ENCODE data around the gene CCR9. TPM values are rescaled to one million over a fixed set of nuclear protein-coding genes. Genes with fewer than 3 reads are reported as not detected.

CCR9 gene
- total RNA-seq, 1 donor from 2014 or later = not detected

GRCh38 chr3:45895686-45896468, 9.5 kb downstream of the CCR9 start:
- Histone ChIP-seq H3K9me3 (no peaks in the 10 kb centered on the region), H3K27ac (no peak overlapping the region), H3K27me3 (no peaks in the 10 kb centered on the region), H3K4me3 (no peak overlapping the region), H3K4me1 (no peaks in the 10 kb centered on the region), H3K36me3 (no peaks in the 10 kb centered on the region)
- no peak for TF ChIP-seq CTCF (IDR thresholded peaks at IDR 0.05)
- intact Hi-C loops (cut with DNase I) = no loop called here
- DNase-seq (no peak), ATAC-seq (no peak)

GRCh38 chr3:45896956-45897355, 10.6 kb downstream of the CCR9 start:
- no peak for DNase-seq
- ATAC-seq = no peak
- Histone ChIP-seq H3K4me3 (no peak overlapping the region), H3K36me3 (no peaks in the 10 kb centered on the region), H3K4me1 (no peaks in the 10 kb centered on the region), H3K27me3 (no peaks in the 10 kb centered on the region), H3K27ac (no peak overlapping the region), H3K9me3 (no peaks in the 10 kb centered on the region)
- intact Hi-C loops (cut with DNase I) = no loop called here
- TF ChIP-seq CTCF (IDR thresholded peaks at IDR 0.05) = no peak

- H3K36me3 ChIP-seq = no peaks in the 10 kb centered on the region
Observed at GRCh38 chr3:45904931-45905330, 18.6 kb downstream of the CCR9 start.

GRCh38 chr3:45905755-45906154, 19.4 kb downstream of the CCR9 start:
- intact Hi-C loops (cut with DNase I) = no loop called here

More at GRCh38 chr3:45904931-45905330, 18.6 kb downstream of the CCR9 start:
- Histone ChIP-seq H3K27ac (no peak overlapping the region), H3K9me3 (no peaks in the 10 kb centered on the region), H3K4me3 (no peak overlapping the region), H3K27me3 (no peaks in the 10 kb centered on the region), H3K4me1 (peaks cover 6% of the 10 kb centered on the region)
- DNase-seq = no peak
- ATAC-seq = no peak
- intact Hi-C loops (cut with DNase I) = no loop called here
- TF ChIP-seq CTCF (IDR thresholded peaks at IDR 0.05) = no peak

GRCh38 chr3:45906681-45907407, 20.5 kb downstream of the CCR9 start:
- intact Hi-C loops (cut with DNase I) = no loop called here
- DNase-seq (no peak), ATAC-seq (peak; percentile 42)
- Histone ChIP-seq H3K27me3 (no peaks in the 10 kb centered on the region), H3K4me3 (no peak overlapping the region), H3K27ac (no peak overlapping the region), H3K36me3 (no peaks in the 10 kb centered on the region), H3K4me1 (peaks cover 6% of the 10 kb centered on the region), H3K9me3 (no peaks in the 10 kb centered on the region)
- peak; percentile 27 for TF ChIP-seq CTCF (IDR thresholded peaks at IDR 0.05)

More at GRCh38 chr3:45905755-45906154, 19.4 kb downstream of the CCR9 start:
- H3K4me1 ChIP-seq = peaks cover 6% of the 10 kb centered on the region
- no peak overlapping the region for H3K27ac ChIP-seq
- no peak overlapping the region for H3K4me3 ChIP-seq
- H3K27me3 ChIP-seq = no peaks in the 10 kb centered on the region
- no peak for DNase-seq
- no peaks in the 10 kb centered on the region for H3K36me3 ChIP-seq
- H3K9me3 ChIP-seq = no peaks in the 10 kb centered on the region
- no peak for ATAC-seq
- TF ChIP-seq CTCF (IDR thresholded peaks at IDR 0.05) = no peak

Data from upper lobe of right lung (tissue), 1 donor.